Astrocyte (in vitro differentiated cells and primary cell): ENCODE results near the gene LGALS3BP. TPM values are rescaled to one million over a fixed set of nuclear protein-coding genes. Genes with fewer than 3 reads are reported as not detected.

Source experiments
- DNase-seq: peaks from one replicate; pipeline ENCODE4 v3.0.0-alpha.2; 2010; ENCODE audit warnings: low read depth
- FAIRE-seq: peaks from 2 replicates; lab custom pipeline; 2011; peaks lifted over from hg19 to GRCh38; lab: Jason Lieb, UNC
- H2AFZ ChIP-seq: 2 replicates; pipeline ENCODE4 v1.6.0; 2012; ENCODE audit warnings: low read depth, low read length, inconsistent platforms
- H3K27ac ChIP-seq: 2 replicates; pipeline ENCODE4 v1.5.1; 2011; ENCODE audit warnings: low read depth, low read length, inconsistent platforms
- H3K27me3 ChIP-seq: 2 replicates; pipeline ENCODE4 v1.6.0; 2011; ENCODE audit warnings: low read length, inconsistent platforms; ENCODE audit not compliant: insufficient read depth
- H3K36me3 ChIP-seq: 2 replicates; pipeline ENCODE4 v1.5.1; 2011; ENCODE audit warnings: low read length, inconsistent platforms; ENCODE audit not compliant: insufficient read depth
- H3K4me1 ChIP-seq: 2 replicates; pipeline ENCODE4 v1.5.1; 2011; ENCODE audit warnings: low read length, inconsistent platforms; ENCODE audit not compliant: insufficient read depth
- H3K4me2 ChIP-seq: 2 replicates; pipeline ENCODE4 v1.6.0; 2012; ENCODE audit warnings: low read length, inconsistent platforms
- H3K4me3 ChIP-seq: 2 replicates; pipeline ENCODE4 v1.5.1; 2011; ENCODE audit warnings: low read depth, mild to moderate bottlenecking, low read length, inconsistent platforms; ENCODE audit not compliant: insufficient read depth
- H3K79me2 ChIP-seq: 2 replicates; pipeline ENCODE4 v1.6.0; 2012; ENCODE audit warnings: mild to moderate bottlenecking, low read length, inconsistent platforms; ENCODE audit not compliant: insufficient read depth
- H3K9ac ChIP-seq: 2 replicates; pipeline ENCODE4 v1.6.0; 2012; ENCODE audit warnings: mild to moderate bottlenecking, low read length, inconsistent platforms
- H3K9me3 ChIP-seq: 2 replicates; pipeline ENCODE4 v1.5.1; 2012; ENCODE audit warnings: low read depth, mild to moderate bottlenecking, low read length, inconsistent platforms; ENCODE audit not compliant: insufficient read depth
- H4K20me1 ChIP-seq: 2 replicates; pipeline ENCODE4 v1.6.0; 2012; ENCODE audit warnings: low read length, inconsistent platforms; ENCODE audit not compliant: insufficient read depth
- H3K27ac Mint-ChIP-seq: one replicate; pipeline ENCODE4 v1.8.0; 2021; ENCODE audit warnings: mild to moderate bottlenecking, mixed read lengths; ENCODE audit not compliant: unreplicated experiment
- H3K27me3 Mint-ChIP-seq: one replicate; pipeline ENCODE4 v1.8.0; 2021; ENCODE audit warnings: low read depth, mixed read lengths; ENCODE audit not compliant: unreplicated experiment
- H3K36me3 Mint-ChIP-seq: one replicate; pipeline ENCODE4 v1.8.0; 2021; ENCODE audit warnings: low read depth, mixed read lengths; ENCODE audit not compliant: unreplicated experiment
- H3K4me1 Mint-ChIP-seq: one replicate; pipeline ENCODE4 v1.8.0; 2021; ENCODE audit warnings: low read depth, mixed read lengths; ENCODE audit not compliant: unreplicated experiment
- H3K4me3 Mint-ChIP-seq: one replicate; pipeline ENCODE4 v1.8.0; 2021; ENCODE audit warnings: mild to moderate bottlenecking, moderate library complexity, mixed read lengths; ENCODE audit not compliant: unreplicated experiment
- H3K9me3 Mint-ChIP-seq: one replicate; pipeline ENCODE4 v1.8.0; 2021; ENCODE audit warnings: mild to moderate bottlenecking, mixed read lengths; ENCODE audit not compliant: unreplicated experiment
- EZH2 ChIP-seq: IDR thresholded peaks from 2 replicates; pipeline ENCODE4 v1.6.1; 2012; ENCODE audit warnings: mild to moderate bottlenecking, low read length, inconsistent platforms; ENCODE audit not compliant: insufficient read depth
- total RNA-seq: library from RNA; stranded (reverse); gene quantifications from 2 replicates; pipeline ENCODE4 v1.2.1, GENCODE V29; 2021
- TF ChIP-seq, protein P1 (sequence below): IDR thresholded peaks from 2 replicates; pipeline ENCODE4 v1.5.1; 2011; ENCODE audit warnings: low read depth, mild to moderate bottlenecking, inconsistent platforms, low read length, moderate library complexity; ENCODE audit not compliant: insufficient read depth

Gene LGALS3BP
- total RNA-seq, 1 donor from 2014 or later = 495 TPM

- H3K4me1 Mint-ChIP-seq = peaks cover 24% of the 10 kb centered on the region
- H3K27ac Mint-ChIP-seq = no peak overlapping the region
- no peak overlapping the region for H3K4me2 ChIP-seq
- no peak overlapping the region for H3K27ac ChIP-seq
- no peak for DNase-seq
- H3K27me3 ChIP-seq = no peaks in the 10 kb centered on the region
- TF ChIP-seq, protein P1, sequence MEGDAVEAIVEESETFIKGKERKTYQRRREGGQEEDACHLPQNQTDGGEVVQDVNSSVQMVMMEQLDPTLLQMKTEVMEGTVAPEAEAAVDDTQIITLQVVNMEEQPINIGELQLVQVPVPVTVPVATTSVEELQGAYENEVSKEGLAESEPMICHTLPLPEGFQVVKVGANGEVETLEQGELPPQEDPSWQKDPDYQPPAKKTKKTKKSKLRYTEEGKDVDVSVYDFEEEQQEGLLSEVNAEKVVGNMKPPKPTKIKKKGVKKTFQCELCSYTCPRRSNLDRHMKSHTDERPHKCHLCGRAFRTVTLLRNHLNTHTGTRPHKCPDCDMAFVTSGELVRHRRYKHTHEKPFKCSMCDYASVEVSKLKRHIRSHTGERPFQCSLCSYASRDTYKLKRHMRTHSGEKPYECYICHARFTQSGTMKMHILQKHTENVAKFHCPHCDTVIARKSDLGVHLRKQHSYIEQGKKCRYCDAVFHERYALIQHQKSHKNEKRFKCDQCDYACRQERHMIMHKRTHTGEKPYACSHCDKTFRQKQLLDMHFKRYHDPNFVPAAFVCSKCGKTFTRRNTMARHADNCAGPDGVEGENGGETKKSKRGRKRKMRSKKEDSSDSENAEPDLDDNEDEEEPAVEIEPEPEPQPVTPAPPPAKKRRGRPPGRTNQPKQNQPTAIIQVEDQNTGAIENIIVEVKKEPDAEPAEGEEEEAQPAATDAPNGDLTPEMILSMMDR = no peak
- no peak for TF ChIP-seq EZH2
- H3K9me3 Mint-ChIP-seq = no peaks in the 10 kb centered on the region
- H3K9me3 ChIP-seq = no peaks in the 10 kb centered on the region
- H3K27me3 Mint-ChIP-seq = peaks cover 15% of the 10 kb centered on the region
- H2AFZ ChIP-seq = no peak overlapping the region
- no peak overlapping the region for H3K4me3 Mint-ChIP-seq
- H3K36me3 Mint-ChIP-seq = no peaks in the 10 kb centered on the region
- no peaks in the 10 kb centered on the region for H3K36me3 ChIP-seq
- H3K9ac ChIP-seq = no peak overlapping the region
- H3K4me3 ChIP-seq = no peak overlapping the region
- no peak for FAIRE-seq
- no peaks in the 10 kb centered on the region for H4K20me1 ChIP-seq
- H3K4me1 ChIP-seq = peaks cover 33% of the 10 kb centered on the region
- H3K79me2 ChIP-seq = no peaks in the 10 kb centered on the region
Measured at GRCh38 chr17:78929908-78930775, 49.6 kb downstream of the LGALS3BP start.

DNA sequence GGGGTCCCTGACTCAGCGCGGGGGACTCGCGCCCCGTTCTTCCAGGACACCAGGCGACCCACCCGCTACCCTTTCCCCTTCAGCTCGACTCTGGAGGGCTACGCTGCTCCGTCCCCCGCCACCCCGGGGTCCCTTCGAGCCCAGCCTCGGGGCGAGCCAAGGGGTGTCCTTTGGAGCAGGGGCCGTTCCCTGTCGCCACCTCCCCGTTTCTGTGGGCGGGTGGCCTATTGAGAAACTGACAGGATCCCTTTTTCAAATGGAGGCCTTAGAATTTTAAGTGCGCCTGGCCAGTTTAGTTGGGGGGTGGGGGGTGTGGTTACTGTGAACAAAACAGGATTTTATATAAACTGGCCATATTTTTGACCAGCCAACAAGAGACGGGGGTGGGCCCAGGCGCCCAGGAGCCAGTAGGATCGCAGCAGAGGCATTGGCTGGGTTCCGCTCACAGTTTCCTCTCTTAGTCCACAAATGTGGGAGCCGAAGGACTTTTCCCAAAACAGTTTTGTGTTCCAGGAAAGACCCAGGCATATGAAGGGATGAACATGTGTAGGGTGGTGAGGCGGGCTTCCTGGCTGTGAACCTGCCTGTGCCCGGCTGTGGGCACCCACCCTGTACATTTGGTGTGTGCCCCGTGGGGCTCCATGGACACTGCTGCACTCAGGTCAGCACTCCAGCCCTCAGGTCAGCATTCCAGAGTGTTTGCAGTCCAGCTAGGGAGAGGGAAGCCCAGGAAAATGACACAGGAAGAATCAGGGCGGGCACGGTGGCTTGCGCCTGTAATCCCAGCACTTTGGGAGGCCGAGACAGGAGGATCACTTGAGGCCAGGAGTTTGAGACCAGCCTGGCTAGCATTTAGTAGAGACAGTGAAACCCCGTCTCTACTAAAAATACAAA, 53.8 kb downstream of the LGALS3BP start:
- TF ChIP-seq, protein P1 = no peak
- no peak for TF ChIP-seq EZH2

More for the DNA sequence above, 53.8 kb downstream of the LGALS3BP start:
- H3K36me3 ChIP-seq = no peaks in the 10 kb centered on the region
- no peaks in the 10 kb centered on the region for H3K27me3 ChIP-seq
- peak overlapping the region; percentile 94 for H3K4me2 ChIP-seq
- H3K36me3 Mint-ChIP-seq = peaks cover 2% of the 10 kb centered on the region
- H3K9me3 Mint-ChIP-seq = no peaks in the 10 kb centered on the region
- H3K4me3 Mint-ChIP-seq = peak overlapping the region; percentile 40
- H3K27ac ChIP-seq = peak overlapping the region; percentile 86
- peaks cover 34% of the 10 kb centered on the region for H3K4me1 ChIP-seq
- peaks cover 33% of the 10 kb centered on the region for H4K20me1 ChIP-seq
- peaks cover 37% of the 10 kb centered on the region for H3K79me2 ChIP-seq
- H3K9me3 ChIP-seq = no peaks in the 10 kb centered on the region
- peaks cover 5% of the 10 kb centered on the region for H3K4me1 Mint-ChIP-seq
- H3K27ac Mint-ChIP-seq = no peak overlapping the region
- H3K4me3 ChIP-seq = peak overlapping the region; percentile 57
- no peak for FAIRE-seq
- H2AFZ ChIP-seq = peak overlapping the region; percentile 80
- peaks cover 11% of the 10 kb centered on the region for H3K27me3 Mint-ChIP-seq
- DNase-seq = peak; percentile 76
- H3K9ac ChIP-seq = peak overlapping the region; percentile 85
